GM12875 (cell line): ENCODE results near the gene DNM3.
"Not testable (repeated sequence)": the region's sequence is repeated elsewhere in the genome, so short reads cannot be mapped to it uniquely, and the experiment has no call there.

Experiments used
- H3K4me3 ChIP-seq: one replicate; pipeline ENCODE4 v1.5.1; 2011; ENCODE audit warnings: low read depth, low read length, control low read depth
- CTCF ChIP-seq: IDR thresholded peaks from 2 replicates; pipeline ENCODE4 v1.5.1; 2011; ENCODE audit warnings: low read depth, mild to moderate bottlenecking, control low read depth, inconsistent platforms, low read length, moderate library complexity, borderline replicate concordance; ENCODE audit not compliant: insufficient read depth

DNM3 gene

GRCh38 chr1:172359491-172359999, 518.2 kb downstream of the DNM3 start:
- TF ChIP-seq CTCF = no peak
- no peak overlapping the region for H3K4me3 ChIP-seq

GRCh38 chr1:172360511-172360910, 519.2 kb downstream of the DNM3 start:
- H3K4me3 ChIP-seq = no peak overlapping the region
- TF ChIP-seq CTCF = no peak

- H3K4me3 ChIP-seq = no peak overlapping the region
- TF ChIP-seq CTCF = no peak
Measured at GRCh38 chr1:172360985-172361384, 519.7 kb downstream of the DNM3 start.

- TF ChIP-seq CTCF = no peak
- no peak overlapping the region for H3K4me3 ChIP-seq
Measured at GRCh38 chr1:172363852-172364251, 522.6 kb downstream of the DNM3 start.

- H3K4me3 ChIP-seq = not testable (repeated sequence)
Measured at GRCh38 chr1:172371646-172372045, 530.3 kb downstream of the DNM3 start.

- H3K4me3 ChIP-seq = no peak overlapping the region
- no peak for TF ChIP-seq CTCF
Measured at GRCh38 chr1:172373864-172374263, 532.6 kb downstream of the DNM3 start.

GRCh38 chr1:172375211-172375631, 533.9 kb downstream of the DNM3 start:
- H3K4me3 ChIP-seq = no peak overlapping the region
- no peak for TF ChIP-seq CTCF

- TF ChIP-seq CTCF = no peak
- H3K4me3 ChIP-seq = no peak overlapping the region
Measured at GRCh38 chr1:172376431-172376830, 535.1 kb downstream of the DNM3 start.
